Activated CD8-positive, alpha-beta memory T cell treated with anti-CD3 and anti-CD28 coated beads for 1 hour (primary cell): ENCODE measurements around the gene ING1.

Source experiments
- DNase-seq, 2 donors: peaks; one replicate each; pipeline ENCODE4 v3.0.0-alpha.2; 2020; ENCODE audit warnings: low read depth in 1 of 2; ENCODE audit errors: extremely low read depth in 1 of 2

The ING1 gene

DNA sequence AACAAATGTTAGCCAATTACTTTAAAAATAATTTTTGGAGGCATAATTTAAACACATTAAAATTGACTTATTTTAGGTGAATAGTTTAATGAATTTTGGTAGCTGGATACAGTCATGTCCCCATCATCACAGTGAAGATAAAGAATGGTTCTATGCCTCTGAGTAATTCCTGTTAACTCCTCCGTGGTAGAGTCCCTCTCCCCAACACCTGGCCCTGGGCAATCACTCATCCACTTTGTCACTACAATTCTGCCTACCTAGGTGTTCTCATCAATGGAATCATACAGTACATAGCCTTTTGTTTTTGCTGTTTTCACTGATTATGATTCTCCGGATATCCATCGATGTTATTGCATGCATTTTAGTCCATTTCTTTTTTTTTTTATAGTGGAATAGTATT, 55.6 kb downstream of the ING1 start:
- no peak for DNase-seq

DNA sequence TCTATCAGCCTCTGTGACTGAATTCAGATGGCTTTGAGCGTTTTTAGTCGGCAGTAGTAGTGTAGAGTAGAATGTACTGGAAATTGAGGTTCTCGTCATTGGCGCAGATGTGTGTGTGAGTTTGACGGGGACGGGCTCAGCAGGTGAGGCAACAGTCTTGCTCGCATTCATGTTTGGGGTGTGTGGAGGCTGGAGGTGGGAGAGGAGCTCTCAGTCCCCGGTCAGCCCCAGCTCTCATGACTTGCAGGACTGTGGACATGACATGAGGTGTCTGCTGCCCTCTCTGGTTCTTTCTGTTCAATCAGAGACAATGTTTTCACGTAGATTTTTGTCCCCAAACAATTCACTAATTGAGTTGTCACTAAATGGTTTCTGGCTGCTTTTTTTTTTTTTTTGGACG, 57.2 kb downstream of the ING1 start:
- no peak for DNase-seq

DNA sequence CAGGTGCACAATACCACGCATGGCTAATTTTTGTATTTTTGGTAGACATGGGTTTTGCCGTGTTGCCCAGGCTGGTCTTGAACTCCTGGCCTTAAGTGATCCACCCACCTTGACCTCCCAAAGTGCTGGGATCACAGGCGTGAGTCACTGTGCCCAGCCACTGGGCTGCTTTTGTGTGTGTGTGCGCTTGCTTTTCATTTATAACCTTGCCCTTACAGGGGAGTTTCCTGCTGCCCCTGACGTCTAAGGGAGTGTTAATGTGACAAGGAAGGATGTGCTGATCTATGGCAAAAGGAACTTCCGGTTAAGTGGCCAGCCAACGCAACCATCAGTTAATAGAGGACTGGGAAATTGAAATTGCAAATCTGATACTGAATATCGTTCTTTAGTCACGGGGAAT, 57.7 kb downstream of the ING1 start:
- no peak for DNase-seq

DNA sequence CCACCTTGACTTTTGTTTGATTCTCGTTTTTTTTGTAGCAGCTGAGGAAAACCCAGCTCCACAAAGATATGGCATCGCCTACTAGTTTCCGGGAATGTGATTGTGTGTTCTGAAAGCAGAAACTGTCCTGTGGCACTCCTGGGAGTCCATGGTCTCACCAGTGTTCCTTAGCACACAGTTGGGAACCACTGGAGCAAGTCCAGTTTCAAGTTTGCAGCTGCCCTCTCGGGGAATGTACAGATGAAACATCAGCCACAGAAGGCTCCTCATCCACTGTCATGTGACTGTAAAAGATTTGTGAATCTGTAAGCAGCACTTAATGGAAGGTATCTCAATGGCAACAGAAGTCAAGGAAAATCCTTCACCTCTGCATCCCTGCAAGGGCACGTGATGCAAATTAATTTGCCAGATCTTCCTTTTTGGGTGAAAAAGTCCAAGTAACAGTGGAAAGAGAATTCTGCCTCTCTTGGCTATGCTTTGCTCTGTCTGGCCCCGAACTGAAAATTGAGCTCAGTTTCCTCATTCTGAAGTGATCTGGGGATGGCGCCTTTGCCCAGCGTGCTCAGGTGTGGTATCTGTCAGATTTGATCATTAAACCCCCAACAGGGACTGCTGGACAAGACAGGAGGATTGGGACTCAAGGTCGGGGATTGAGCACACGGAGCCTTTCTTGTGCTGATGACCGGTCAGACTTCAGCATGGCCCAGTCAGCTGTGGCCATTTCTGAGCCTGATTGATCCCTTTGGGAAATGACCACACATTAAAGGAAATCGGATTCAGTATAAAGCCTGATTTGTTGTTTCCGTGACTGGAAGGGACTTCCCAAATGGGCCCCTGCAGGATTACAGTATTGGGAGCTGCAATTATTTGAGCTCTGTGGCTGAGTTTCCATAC, 58.8 kb downstream of the ING1 start:
- no peak for DNase-seq
